Spleen (tissue), 7 donors: ENCODE results near the gene TNNI3.

ENCODE experiments used
- CTCF ChIP-seq, 11 experiments: fragments of 200-600 bp in 7 of 11; fragments of 450-650 bp in 4 of 11; sonication (generic) in 4 of 11; IDR thresholded peaks in 8 of 11; conservative IDR thresholded peaks in 3 of 11; 1 replicate in 7 of 11; 2 replicates in 4 of 11; pipeline versions ENCODE4 v1.4.0 to v1.8.0; 2016 to 2021; ENCODE audit warnings: antibody characterized with exemption in 11 of 11, inconsistent platforms in 4 of 11, mild to moderate bottlenecking in 1 of 11
- POLR2A ChIP-seq, 3 donors: fragments of 450-650 bp; IDR thresholded peaks; one replicate each; pipeline ENCODE4 v1.5.1; 2017; ENCODE audit warnings: antibody characterized with exemption in 3 of 3, mild to moderate bottlenecking in 1 of 3
- POLR2AphosphoS5 ChIP-seq, 3 donors: sonication (generic); formaldehyde crosslinking; IDR thresholded peaks; one replicate each; pipeline ENCODE4 v1.5.1; 2017; ENCODE audit warnings: antibody characterized with exemption in 3 of 3
- donor health status: DM: no; HTN: no; CAD: no; lungs with moderate emphysema.
- donor health status: DM: no; HTN: no; CAD: no.
- donor health status: DM: no; HTN: no; CAD: no.

- TF ChIP-seq CTCF (IDR thresholded peaks at IDR 0.05 in 8 of 11, conservative IDR thresholded peaks at IDR 0.05 in 3 of 11): no peak
- no peak for TF ChIP-seq POLR2A (IDR thresholded peaks at IDR 0.05)
- no peak for TF ChIP-seq POLR2AphosphoS5 (IDR thresholded peaks at IDR 0.05)
These were observed 11.6 kb upstream of the TNNI3 start for GRCh38 chr19:55169136-55169535.
